ENCODE data around the gene LRRC58. TPM values are rescaled to one million over a fixed set of nuclear protein-coding genes. Genes with fewer than 3 reads are reported as not detected.

LRRC58 gene
- total RNA-seq, 1 experiment from 2014 or later = 29.5 TPM

GRCh38 chr3:120300971-120301370 is 48.2 kb downstream of the LRRC58 start:
- CTCF ChIA-PET = no interaction called here
- H3K36me3 ChIP-seq (ENCODE audit: control insufficient read depth, insufficient read depth, low read length) = no peaks in the 10 kb centered on the region
- in situ Hi-C loops (cut with HindIII; ENCODE audit: low pct_unique_long_range_greater_than_20kb, low sequenced_read_pairs) = no loop called here
- ATAC-seq (no peak), DNase-seq (ENCODE audit: low read depth, low spot score) (no peak)
- H3K27me3 ChIP-seq (ENCODE audit: control insufficient read depth, insufficient read depth, low read length) = no peaks in the 10 kb centered on the region
- BruUV-seq (replicated peaks) = no TSS peak
- POLR2A ChIA-PET = no interaction called here
- no peak overlapping the region for H3K27ac ChIP-seq (ENCODE audit: low read length)
- no peak overlapping the region for H3K4me3 ChIP-seq (ENCODE audit: low read depth in 2 of 2, low read length in 2 of 2)
- no peaks in the 10 kb centered on the region for H3K9me3 ChIP-seq (ENCODE audit: control insufficient read depth, insufficient read depth, low read depth, low read length)
- intact Hi-C loops (cut with micrococcal nuclease; ENCODE audit: unreplicated experiment) = no loop called here
- no peaks in the 10 kb centered on the region for H3K4me1 ChIP-seq (ENCODE audit: control insufficient read depth, insufficient read depth, low read length)
- TF ChIP-seq REST (IDR thresholded peaks at IDR 0.05; ENCODE audit: insufficient read depth in 1 of 2, low read depth in 2 of 2, low read length in 1 of 2) (no peak), SIN3A (IDR thresholded peaks at IDR 0.05; ENCODE audit: borderline replicate concordance, insufficient read depth, low read depth, low read length) (no peak), CTCF (IDR thresholded peaks at IDR 0.05) (no peak), POLR2AphosphoS5 (IDR thresholded peaks at IDR 0.05; ENCODE audit: low read depth, low read length) (no peak), TCF7L2 (IDR thresholded peaks at IDR 0.05; ENCODE audit: low read depth, low read length) (no peak)

- Histone ChIP-seq H3K4me3 (ENCODE audit: low read depth in 2 of 2, low read length in 2 of 2) (no peak overlapping the region), H3K27ac (ENCODE audit: low read length) (no peak overlapping the region), H3K9me3 (ENCODE audit: control insufficient read depth, insufficient read depth, low read depth, low read length) (no peaks in the 10 kb centered on the region), H3K27me3 (ENCODE audit: control insufficient read depth, insufficient read depth, low read length) (no peaks in the 10 kb centered on the region), H3K4me1 (ENCODE audit: control insufficient read depth, insufficient read depth, low read length) (no peaks in the 10 kb centered on the region), H3K36me3 (ENCODE audit: control insufficient read depth, insufficient read depth, low read length) (no peaks in the 10 kb centered on the region)
- TF ChIP-seq SIN3A (IDR thresholded peaks at IDR 0.05; ENCODE audit: borderline replicate concordance, insufficient read depth, low read depth, low read length) (no peak), CTCF (IDR thresholded peaks at IDR 0.05) (no peak), TCF7L2 (IDR thresholded peaks at IDR 0.05; ENCODE audit: low read depth, low read length) (no peak), REST (IDR thresholded peaks at IDR 0.05; ENCODE audit: insufficient read depth in 1 of 2, low read depth in 2 of 2, low read length in 1 of 2) (no peak), POLR2AphosphoS5 (IDR thresholded peaks at IDR 0.05; ENCODE audit: low read depth, low read length) (no peak)
- DNase-seq (ENCODE audit: low read depth, low spot score) (no peak), ATAC-seq (no peak)
- no TSS peak for BruUV-seq (replicated peaks)
- intact Hi-C loops (cut with micrococcal nuclease; ENCODE audit: unreplicated experiment) (no loop called here), in situ Hi-C loops (cut with HindIII; ENCODE audit: low pct_unique_long_range_greater_than_20kb, low sequenced_read_pairs) (no loop called here)
- CTCF ChIA-PET = interaction anchor here (0.7 kb wide), 1 partner anchor 722 kb away, joined by 4 read pairs; no protein-coding TSS in a partner anchor
- POLR2A ChIA-PET = no interaction called here
Observed at GRCh38 chr3:120299403-120299802, 49.8 kb downstream of the LRRC58 start.
